ENCODE results near the gene ROR2.
"Not testable (repeated sequence)": the region's sequence is repeated elsewhere in the genome, so short reads cannot be mapped to it uniquely, and the experiment has no call there.

Gene ROR2

DNA sequence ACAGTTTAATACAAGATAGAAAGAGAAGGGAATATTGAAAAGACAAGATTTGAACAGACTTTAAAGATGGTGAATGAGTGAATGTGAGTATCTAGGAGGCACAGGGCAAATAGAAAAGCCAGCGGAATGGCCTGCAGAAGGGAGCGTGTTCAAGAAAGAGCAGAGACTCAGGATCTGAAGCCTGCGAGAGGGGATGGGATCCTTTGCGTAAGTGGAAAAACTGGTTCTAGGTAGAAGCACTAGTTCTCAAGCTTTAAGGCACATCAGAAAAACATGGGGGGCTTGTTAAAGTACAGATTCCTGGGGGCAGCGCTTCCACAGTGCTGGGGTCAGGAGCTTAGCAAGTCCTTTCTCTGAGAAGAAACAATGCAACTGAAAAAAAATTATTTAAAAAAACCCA, 431.6 kb downstream of the ROR2 start:
- no peak overlapping the region for H3K27ac Mint-ChIP-seq
- peaks cover 22% of the 10 kb centered on the region for H3K27me3 Mint-ChIP-seq
- peaks cover 5% of the 10 kb centered on the region for H3K9me3 Mint-ChIP-seq (ENCODE audit: low read depth)
- H3K4me1 Mint-ChIP-seq (ENCODE audit: low read depth): no peaks in the 10 kb centered on the region
- H3K36me3 Mint-ChIP-seq: no peaks in the 10 kb centered on the region
- H3K4me3 Mint-ChIP-seq: no peak overlapping the region

DNA sequence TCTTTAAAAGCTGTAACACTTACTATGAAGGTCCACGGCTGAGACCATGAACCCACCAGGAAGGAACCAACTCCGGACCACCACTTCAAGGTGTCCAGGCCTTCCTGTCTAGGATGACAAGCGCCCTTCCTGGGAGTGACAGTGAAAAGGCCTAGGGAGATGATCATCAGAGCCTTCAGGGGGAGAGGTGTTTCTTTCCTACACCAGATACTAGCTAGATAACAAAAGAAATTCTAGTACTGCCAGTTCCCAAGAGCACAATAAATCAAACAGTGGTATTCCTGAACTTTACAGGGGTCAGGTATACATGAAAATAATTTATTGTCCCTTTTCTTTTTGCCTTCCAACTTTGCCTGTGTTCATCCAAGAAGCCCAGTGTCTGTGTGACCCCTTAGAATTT, 432.2 kb downstream of the ROR2 start:
- Mint-ChIP-seq H3K27ac (no peak overlapping the region), H3K4me1 (ENCODE audit: low read depth) (no peaks in the 10 kb centered on the region), H3K36me3 (no peaks in the 10 kb centered on the region), H3K27me3 (peaks cover 26% of the 10 kb centered on the region), H3K4me3 (no peak overlapping the region), H3K9me3 (ENCODE audit: low read depth) (peaks cover 5% of the 10 kb centered on the region)

GRCh38 chr9:91517332-91517731, 432.7 kb downstream of the ROR2 start:
- not testable (repeated sequence) for H3K4me1 Mint-ChIP-seq (ENCODE audit: low read depth); H3K9me3 Mint-ChIP-seq (ENCODE audit: low read depth); H3K27ac Mint-ChIP-seq; H3K36me3 Mint-ChIP-seq; H3K4me3 Mint-ChIP-seq
- H3K27me3 Mint-ChIP-seq: peaks cover 28% of the 10 kb centered on the region

GRCh38 chr9:91516777-91517176, 433.3 kb downstream of the ROR2 start:
- Mint-ChIP-seq H3K36me3 (no peaks in the 10 kb centered on the region), H3K4me1 (ENCODE audit: low read depth) (no peaks in the 10 kb centered on the region), H3K4me3 (no peak overlapping the region), H3K9me3 (ENCODE audit: low read depth) (peaks cover 5% of the 10 kb centered on the region), H3K27ac (no peak overlapping the region), H3K27me3 (peaks cover 30% of the 10 kb centered on the region)

GRCh38 chr9:91516081-91516480, 433.9 kb downstream of the ROR2 start:
- H3K4me3 Mint-ChIP-seq: no peak overlapping the region
- H3K4me1 Mint-ChIP-seq (ENCODE audit: low read depth): no peaks in the 10 kb centered on the region
- H3K9me3 Mint-ChIP-seq (ENCODE audit: low read depth): peaks cover 5% of the 10 kb centered on the region
- H3K27me3 Mint-ChIP-seq: peaks cover 31% of the 10 kb centered on the region
- no peak overlapping the region for H3K27ac Mint-ChIP-seq
- H3K36me3 Mint-ChIP-seq: no peaks in the 10 kb centered on the region

- H3K27me3 Mint-ChIP-seq: peaks cover 31% of the 10 kb centered on the region
- H3K27ac Mint-ChIP-seq: no peak overlapping the region
- no peak overlapping the region for H3K4me3 Mint-ChIP-seq
- H3K4me1 Mint-ChIP-seq (ENCODE audit: low read depth): no peaks in the 10 kb centered on the region
- no peaks in the 10 kb centered on the region for H3K9me3 Mint-ChIP-seq (ENCODE audit: low read depth)
- no peaks in the 10 kb centered on the region for H3K36me3 Mint-ChIP-seq
Observed at GRCh38 chr9:91515074-91515687, 434.8 kb downstream of the ROR2 start.

Measured in activated naive CD8-positive, alpha-beta T cell (primary cell).